Stimulated activated CD4-positive, alpha-beta T cell treated with anti-CD3 and anti-CD28 coated beads, Interleukin-2, amount 100 ng/mL, for 24 hours (primary cell): ENCODE measurements around the gene DNAJA3.
A peak's percentile ranks its signal among the peaks of the same experiment; 100 is the strongest.

ENCODE experiments used
- DNase-seq, 2 donors: peaks; one replicate each; pipeline ENCODE4 v3.0.0-alpha.2; 2020

DNAJA3 gene

GRCh38 chr16:4408323-4408690 is 17.4 kb upstream of the DNAJA3 start:
- DNase-seq: no peak

- DNase-seq: no peak
These were observed 16.4 kb upstream of the DNAJA3 start for GRCh38 chr16:4409081-4409932.

- DNase-seq: no peak
These were observed 15.2 kb upstream of the DNAJA3 start for GRCh38 chr16:4410335-4411075.

GRCh38 chr16:4411684-4412083 is 14.0 kb upstream of the DNAJA3 start:
- DNase-seq: no peak

- DNase-seq: no peak
These were observed 13.5 kb upstream of the DNAJA3 start for GRCh38 chr16:4412159-4412558.

- DNase-seq: no peak
These were observed 12.8 kb upstream of the DNAJA3 start for GRCh38 chr16:4412854-4413253.

- peak; percentile 80 to 84 for DNase-seq
These were observed 11.3 kb upstream of the DNAJA3 start for GRCh38 chr16:4414187-4414917.

- peak; percentile 62 to 68 for DNase-seq
These were observed 10.0 kb upstream of the DNAJA3 start for GRCh38 chr16:4415538-4416199.

- DNase-seq: peak; percentile 98 to 99
These were observed 9.3 kb upstream of the DNAJA3 start, which contains the start of gene CORO7 for GRCh38 chr16:4416200-4417032. Gene CORO7, minus strand, starts transcription at chr16:4416596. Its CDS starts 78 bp downstream, at chr16:4416518.

GRCh38 chr16:4419402-4419959 is 6.2 kb upstream of the DNAJA3 start:
- no peak for DNase-seq

GRCh38 chr16:4420505-4421105 is 5.1 kb upstream of the DNAJA3 start:
- no peak for DNase-seq

GRCh38 chr16:4426021-4426684 is 485 bp downstream of the DNAJA3 start:
- peak in 1 of 2 donors; percentile 52 for DNase-seq

- no peak for DNase-seq
These were observed 1.2 kb downstream of the DNAJA3 start for GRCh38 chr16:4426722-4427372.

- no peak for DNase-seq
These were observed 2.8 kb downstream of the DNAJA3 start for GRCh38 chr16:4428500-4428899.

GRCh38 chr16:4431023-4431422 is 5.4 kb downstream of the DNAJA3 start:
- DNase-seq: no peak

- DNase-seq: no peak
These were observed 7.6 kb downstream of the DNAJA3 start for GRCh38 chr16:4433228-4433627.

GRCh38 chr16:4433914-4434787 is 8.5 kb downstream of the DNAJA3 start:
- DNase-seq: no peak

GRCh38 chr16:4435337-4436067 is 9.8 kb downstream of the DNAJA3 start:
- DNase-seq: no peak
